ENCODE data around the gene B4GALT1. TPM values are rescaled to one million over a fixed set of nuclear protein-coding genes. Genes with fewer than 3 reads are reported as not detected.
A peak's percentile ranks its signal among the peaks of the same experiment; 100 is the strongest.

Gene B4GALT1
- total and polyA plus RNA-seq, 5 experiments from 2014 or later = 15.1 to 30.8 (median 24.2) TPM

- no peaks in the 10 kb centered on the region for H3K27me3 Mint-ChIP-seq
- peaks cover 15 to 78% (median 51%) of the 10 kb centered on the region in 4 donors for H3K4me1 Mint-ChIP-seq
Measured at GRCh38 chr9:33124046-33124445, 43.1 kb downstream of the B4GALT1 start.

GRCh38 chr9:33123407-33124031 lies 43.6 kb downstream of the B4GALT1 start:
- Mint-ChIP-seq H3K27me3 (no peaks in the 10 kb centered on the region), H3K27ac (peak overlapping the region in 4 of 10 donors; percentile 25 to 73 (median 45))
- POLR2A ChIA-PET = no interaction called here

More at GRCh38 chr9:33124046-33124445, 43.1 kb downstream of the B4GALT1 start:
- POLR2A ChIA-PET = interaction anchor here (0.6 kb wide), 1 partner anchor 44 kb away, joined by 3 read pairs; no protein-coding TSS in a partner anchor
- H3K4me3 Mint-ChIP-seq = no peak overlapping the region
- H3K27ac Mint-ChIP-seq = peak overlapping the region in 5 of 10 donors; percentile 6 to 90 (median 63)
- no peaks in the 10 kb centered on the region for H3K9me3 Mint-ChIP-seq
- DNase-seq = no peak
- peaks cover 0 to 69% (median 17%) of the 10 kb centered on the region in 3 donors for H3K36me3 Mint-ChIP-seq
- ATAC-seq = no peak

GRCh38 chr9:33120620-33121019 lies 46.5 kb downstream of the B4GALT1 start:
- Mint-ChIP-seq H3K27ac (peak overlapping the region in 3 of 10 donors; percentile 35 to 63 (median 48)), H3K4me1 (peaks cover 15 to 72% (median 42%) of the 10 kb centered on the region in 4 donors), H3K9me3 (no peaks in the 10 kb centered on the region), H3K27me3 (no peaks in the 10 kb centered on the region), H3K4me3 (no peak overlapping the region), H3K36me3 (peaks cover 0 to 58% (median 10%) of the 10 kb centered on the region in 3 donors)
- DNase-seq = no peak
- no peak for ATAC-seq
- POLR2A ChIA-PET = no interaction called here

More at GRCh38 chr9:33123407-33124031, 43.6 kb downstream of the B4GALT1 start:
- ATAC-seq (no peak), DNase-seq (no peak)
- peaks cover 15 to 76% (median 48%) of the 10 kb centered on the region in 4 donors for H3K4me1 Mint-ChIP-seq
- no peak overlapping the region for H3K4me3 Mint-ChIP-seq
- H3K9me3 Mint-ChIP-seq = no peaks in the 10 kb centered on the region
- H3K36me3 Mint-ChIP-seq = peaks cover 0 to 68% (median 19%) of the 10 kb centered on the region in 3 donors

- H3K4me3 Mint-ChIP-seq = no peak overlapping the region
- DNase-seq (no peak), ATAC-seq (no peak)
- peak overlapping the region; percentile 24 to 93 (median 71) for H3K27ac Mint-ChIP-seq
- H3K9me3 Mint-ChIP-seq = no peaks in the 10 kb centered on the region
- POLR2A ChIA-PET = interaction anchor here (0.6 kb wide), 1 partner anchor 20 kb away, joined by 3 read pairs; no protein-coding TSS in a partner anchor
- no peaks in the 10 kb centered on the region for H3K27me3 Mint-ChIP-seq
- H3K36me3 Mint-ChIP-seq = peaks cover 0 to 68% (median 17%) of the 10 kb centered on the region in 3 donors
- H3K4me1 Mint-ChIP-seq = peaks cover 10 to 66% (median 34%) of the 10 kb centered on the region in 4 donors
Measured at GRCh38 chr9:33117796-33118195, 49.3 kb downstream of the B4GALT1 start.

GRCh38 chr9:33117306-33117705 lies 49.8 kb downstream of the B4GALT1 start:
- ATAC-seq (no peak), DNase-seq (no peak)
- POLR2A ChIA-PET = no interaction called here
- H3K4me3 Mint-ChIP-seq = no peak overlapping the region
- H3K36me3 Mint-ChIP-seq = peaks cover 0 to 73% (median 17%) of the 10 kb centered on the region in 3 donors
- no peaks in the 10 kb centered on the region for H3K9me3 Mint-ChIP-seq
- H3K27me3 Mint-ChIP-seq = no peaks in the 10 kb centered on the region
- H3K27ac Mint-ChIP-seq = peak overlapping the region in 8 of 10 donors; percentile 25 to 87 (median 70)
- peaks cover 10 to 66% (median 34%) of the 10 kb centered on the region in 4 donors for H3K4me1 Mint-ChIP-seq

GRCh38 chr9:33116860-33117259 lies 50.3 kb downstream of the B4GALT1 start:
- DNase-seq (no peak), ATAC-seq (no peak)
- H3K27ac Mint-ChIP-seq = peak overlapping the region in 8 of 10 donors; percentile 26 to 87 (median 64)
- peaks cover 0 to 74% (median 17%) of the 10 kb centered on the region in 3 donors for H3K36me3 Mint-ChIP-seq
- H3K9me3 Mint-ChIP-seq = no peaks in the 10 kb centered on the region
- H3K27me3 Mint-ChIP-seq = no peaks in the 10 kb centered on the region
- H3K4me3 Mint-ChIP-seq = peak overlapping the region in 1 of 10 donors; percentile 67
- POLR2A ChIA-PET = interaction anchor here (0.8 to 1.1 kb wide), 2 partner anchors 43 to 51 kb away, joined by 3 read pairs; no protein-coding TSS in a partner anchor
- peaks cover 10 to 64% (median 33%) of the 10 kb centered on the region in 4 donors for H3K4me1 Mint-ChIP-seq

- peaks cover 0 to 72% (median 14%) of the 10 kb centered on the region in 3 donors for H3K36me3 Mint-ChIP-seq
- H3K27ac Mint-ChIP-seq = peak overlapping the region in 4 of 10 donors; percentile 11 to 86 (median 79)
- peaks cover 11 to 54% (median 21%) of the 10 kb centered on the region in 4 donors for H3K4me1 Mint-ChIP-seq
- H3K27me3 Mint-ChIP-seq = no peaks in the 10 kb centered on the region
- ATAC-seq (no peak), DNase-seq (no peak)
- H3K9me3 Mint-ChIP-seq = no peaks in the 10 kb centered on the region
- no peak overlapping the region for H3K4me3 Mint-ChIP-seq
- POLR2A ChIA-PET = no interaction called here
Measured at GRCh38 chr9:33114746-33115145, 52.4 kb downstream of the B4GALT1 start.

GRCh38 chr9:33113799-33114547 lies 53.2 kb downstream of the B4GALT1 start:
- POLR2A ChIA-PET = no interaction called here
- no peak for ATAC-seq
- Mint-ChIP-seq H3K4me1 (peaks cover 9 to 51% (median 22%) of the 10 kb centered on the region in 4 donors), H3K9me3 (no peaks in the 10 kb centered on the region), H3K36me3 (peaks cover 0 to 65% (median 14%) of the 10 kb centered on the region in 3 donors), H3K27me3 (no peaks in the 10 kb centered on the region), H3K27ac (peak overlapping the region in 7 of 10 donors; percentile 34 to 79 (median 61)), H3K4me3 (no peak overlapping the region)
- no peak for DNase-seq

- Mint-ChIP-seq H3K9me3 (no peaks in the 10 kb centered on the region), H3K27ac (peak overlapping the region in 7 of 10 donors; percentile 12 to 58 (median 21)), H3K36me3 (peaks cover 0 to 54% (median 12%) of the 10 kb centered on the region in 3 donors), H3K4me3 (no peak overlapping the region), H3K4me1 (peaks cover 6 to 39% (median 10%) of the 10 kb centered on the region in 4 donors), H3K27me3 (no peaks in the 10 kb centered on the region)
- POLR2A ChIA-PET = no interaction called here
- no peak for DNase-seq
- ATAC-seq = no peak
Measured at GRCh38 chr9:33112094-33112493, 55.0 kb downstream of the B4GALT1 start.

- no peak for ATAC-seq
- DNase-seq = no peak
- Mint-ChIP-seq H3K27me3 (no peaks in the 10 kb centered on the region), H3K9me3 (no peaks in the 10 kb centered on the region), H3K27ac (peak overlapping the region in 6 of 10 donors; percentile 16 to 58 (median 26)), H3K36me3 (peaks cover 0 to 51% (median 12%) of the 10 kb centered on the region in 3 donors), H3K4me3 (no peak overlapping the region), H3K4me1 (peaks cover 5 to 35% (median 6%) of the 10 kb centered on the region in 4 donors)
- POLR2A ChIA-PET = no interaction called here
Measured at GRCh38 chr9:33111631-33112030, 55.5 kb downstream of the B4GALT1 start.

GRCh38 chr9:33110686-33111085 lies 56.5 kb downstream of the B4GALT1 start:
- ATAC-seq = no peak
- Mint-ChIP-seq H3K4me3 (no peak overlapping the region), H3K9me3 (no peaks in the 10 kb centered on the region)

GRCh38 chr9:33109850-33110595 lies 57.1 kb downstream of the B4GALT1 start:
- no peak overlapping the region for H3K4me3 Mint-ChIP-seq
- no peaks in the 10 kb centered on the region for H3K9me3 Mint-ChIP-seq
- peak overlapping the region in 8 of 10 donors; percentile 15 to 86 (median 62) for H3K27ac Mint-ChIP-seq
- POLR2A ChIA-PET = no interaction called here
- DNase-seq (no peak), ATAC-seq (no peak)
- peaks cover 5 to 27% (median 6%) of the 10 kb centered on the region in 4 donors for H3K4me1 Mint-ChIP-seq
- H3K36me3 Mint-ChIP-seq = peaks cover 0 to 42% (median 8%) of the 10 kb centered on the region in 3 donors
- no peaks in the 10 kb centered on the region for H3K27me3 Mint-ChIP-seq

More at GRCh38 chr9:33110686-33111085, 56.5 kb downstream of the B4GALT1 start:
- peak overlapping the region in 7 of 10 donors; percentile 15 to 74 (median 64) for H3K27ac Mint-ChIP-seq
- H3K4me1 Mint-ChIP-seq = peaks cover 5 to 33% (median 6%) of the 10 kb centered on the region in 4 donors
- DNase-seq = no peak
- peaks cover 0 to 47% (median 10%) of the 10 kb centered on the region in 3 donors for H3K36me3 Mint-ChIP-seq
- no peaks in the 10 kb centered on the region for H3K27me3 Mint-ChIP-seq
- POLR2A ChIA-PET = no interaction called here

Measured in naive thymus-derived CD8-positive, alpha-beta T cell (primary cell).